ENCODE data around the gene EAPP. TPM values are rescaled to one million over a fixed set of nuclear protein-coding genes. Genes with fewer than 3 reads are reported as not detected.
"Not testable (repeated sequence)": the region's sequence is repeated elsewhere in the genome, so short reads cannot be mapped to it uniquely, and the experiment has no call there.

Gene EAPP
- total and polyA plus RNA-seq, 2 of the 4 experiments (the other 2 are of a cell fraction): 29.9 to 32.3 TPM

GRCh38 chr14:34548472-34548981 lies 9.0 kb upstream of the EAPP start:
- Histone ChIP-seq H2AK9ac (replicated peaks; ENCODE audit: low read depth, low read length, poor library complexity) (no peak overlapping the region), H2BK20ac (ENCODE audit: low read depth, low read length) (no peak overlapping the region), H3K9me3 (ENCODE audit: control insufficient read depth, insufficient read depth, low read length) (no peaks in the 10 kb centered on the region), H2AK5ac (ENCODE audit: low read depth, low read length) (no peak overlapping the region), H4K91ac (ENCODE audit: insufficient read depth, low read depth, low read length) (no peak overlapping the region), H3K4me3 (ENCODE audit: insufficient read depth, low read depth, low read length) (no peak overlapping the region), H2BK15ac (ENCODE audit: low read depth, low read length) (no peak overlapping the region), H3K56ac (ENCODE audit: extremely low read depth, insufficient read depth, low read length) (no peak overlapping the region), H4K20me1 (ENCODE audit: insufficient read depth, low read length) (no peaks in the 10 kb centered on the region; the same call in 1 of the 2 replicates), H3K9ac (ENCODE audit: low read depth, low read length) (no peak overlapping the region), H4K5ac (ENCODE audit: low read depth, low read length) (no peak overlapping the region), H2BK5ac (ENCODE audit: low read depth, low read length, poor library complexity, severe bottlenecking) (no peak overlapping the region), H3K79me1 (ENCODE audit: low read depth in 1 of 2, low read length in 2 of 2) (no peaks in the 10 kb centered on the region), H3K4me1 (ENCODE audit: control insufficient read depth, insufficient read depth, low read length) (peaks cover 2% of the 10 kb centered on the region), H3K4ac (ENCODE audit: low read depth, low read length) (no peak overlapping the region), H3K36me3 (ENCODE audit: control insufficient read depth, insufficient read depth, low read length) (no peaks in the 10 kb centered on the region), H3K27ac (ENCODE audit: insufficient read depth, low read length) (no peak overlapping the region), H3K27me3 (ENCODE audit: control insufficient read depth, insufficient read depth, low read length) (no peaks in the 10 kb centered on the region), H2AFZ (replicated peaks; ENCODE audit: low read length, poor library complexity) (no peak overlapping the region), H3K23ac (ENCODE audit: low read depth, low read length) (no peak overlapping the region), H3K4me2 (ENCODE audit: low read depth, low read length) (no peak overlapping the region), H3K9me1 (ENCODE audit: insufficient read depth, low read length) (peaks cover 8% of the 10 kb centered on the region; the same call in 1 of the 2 replicates), H2BK120ac (ENCODE audit: low read depth, low read length) (no peak overlapping the region), H3K14ac (replicated peaks; ENCODE audit: low read depth, low read length) (no peak overlapping the region), H3K18ac (ENCODE audit: low read depth, low read length) (no peak overlapping the region), H4K8ac (ENCODE audit: low read depth in 2 of 2, low read length in 2 of 2) (no peak overlapping the region)
- DNase-seq (no peak), ATAC-seq (ENCODE audit: low read depth) (no peak)
- 87% methylated on average over 3 of the region's 14 CpGs; no CpG with 5 or more reads in 1 of the 2 experiments for WGBS, 2 experiments (ENCODE audit: extremely low coverage in 2 of 2, insufficient read length in 1 of 2)
- ChIA-PET POLR2A (ENCODE audit: unreplicated experiment) (interaction anchor here (0.7 kb wide), 1 partner anchor 150 kb away, joined by 11 read pairs; no protein-coding TSS in a partner anchor), CTCF (no interaction called here)
- TF ChIP-seq SMC3 (IDR thresholded peaks at IDR 0.05; ENCODE audit: low read depth, low read length) (no peak), BHLHE40 (IDR thresholded peaks at IDR 0.05; ENCODE audit: low read depth, low read length) (no peak), POLR2A (IDR thresholded peaks at IDR 0.05; ENCODE audit: low read depth, low read length) (peak; percentile 25; the same call in 1 of the 2 replicates), MAZ (IDR thresholded peaks at IDR 0.05; ENCODE audit: borderline replicate concordance, low read depth, low read length) (no peak), MAFK (IDR thresholded peaks at IDR 0.05; ENCODE audit: low read depth, low read length) (no peak), RCOR1 (IDR thresholded peaks at IDR 0.05; ENCODE audit: insufficient replicate concordance, low read length) (no peak), NFE2L2 (IDR thresholded peaks at IDR 0.05; ENCODE audit: low read depth, low read length) (no peak), RAD21 (IDR thresholded peaks at IDR 0.05; ENCODE audit: low read length) (no peak)
- dilution Hi-C loops (cut with HindIII; ENCODE audit: low sequenced_read_pairs, unreplicated experiment) (no loop called here), intact Hi-C loops (cut with micrococcal nuclease) (no loop called here), in situ Hi-C loops (cut with MboI; ENCODE audit: low sequenced_read_pairs) (no loop called here)
- BruUV-seq (replicated peaks): no TSS peak

GRCh38 chr14:34547136-34547520 lies 7.6 kb upstream of the EAPP start:
- H3K14ac ChIP-seq (replicated peaks; ENCODE audit: low read depth, low read length); H3K9me3 ChIP-seq (ENCODE audit: control insufficient read depth, insufficient read depth, low read length); H3K4me1 ChIP-seq (ENCODE audit: control insufficient read depth, insufficient read depth, low read length); H4K5ac ChIP-seq (ENCODE audit: low read depth, low read length); H4K8ac ChIP-seq (ENCODE audit: low read depth in 2 of 2, low read length in 2 of 2); H2AFZ ChIP-seq (replicated peaks; ENCODE audit: low read length, poor library complexity); H2BK5ac ChIP-seq (ENCODE audit: low read depth, low read length, poor library complexity, severe bottlenecking); H3K79me1 ChIP-seq (ENCODE audit: low read depth in 1 of 2, low read length in 2 of 2); H2BK20ac ChIP-seq (ENCODE audit: low read depth, low read length); H4K20me1 ChIP-seq (ENCODE audit: insufficient read depth, low read length); dilution Hi-C loops (cut with HindIII; ENCODE audit: low sequenced_read_pairs, unreplicated experiment); DNase-seq; H3K56ac ChIP-seq (ENCODE audit: extremely low read depth, insufficient read depth, low read length); H3K4me3 ChIP-seq (ENCODE audit: insufficient read depth, low read depth, low read length); H2AK5ac ChIP-seq (ENCODE audit: low read depth, low read length); in situ Hi-C loops (cut with MboI; ENCODE audit: low sequenced_read_pairs); H2BK15ac ChIP-seq (ENCODE audit: low read depth, low read length); POLR2A ChIA-PET (ENCODE audit: unreplicated experiment); H3K4ac ChIP-seq (ENCODE audit: low read depth, low read length); H4K91ac ChIP-seq (ENCODE audit: insufficient read depth, low read depth, low read length); H3K27ac ChIP-seq (ENCODE audit: insufficient read depth, low read length); CTCF ChIA-PET; intact Hi-C loops (cut with micrococcal nuclease); H3K18ac ChIP-seq (ENCODE audit: low read depth, low read length); H3K27me3 ChIP-seq (ENCODE audit: control insufficient read depth, insufficient read depth, low read length); H3K9me1 ChIP-seq (ENCODE audit: insufficient read depth, low read length); H3K23ac ChIP-seq (ENCODE audit: low read depth, low read length); H3K9ac ChIP-seq (ENCODE audit: low read depth, low read length); H3K36me3 ChIP-seq (ENCODE audit: control insufficient read depth, insufficient read depth, low read length); H2BK120ac ChIP-seq (ENCODE audit: low read depth, low read length); H2AK9ac ChIP-seq (replicated peaks; ENCODE audit: low read depth, low read length, poor library complexity); H3K4me2 ChIP-seq (ENCODE audit: low read depth, low read length); BruUV-seq (replicated peaks): not testable (repeated sequence)
- peak; percentile 70 for ATAC-seq (ENCODE audit: low read depth)
- WGBS, 2 experiments (ENCODE audit: extremely low coverage in 2 of 2, insufficient read length in 1 of 2): no CpG with 5 or more reads among the region's 16 CpGs

All from IMR-90 (cell line).